K562 (cell line): ENCODE data around the gene OAT. TPM values are rescaled to one million over a fixed set of nuclear protein-coding genes. Genes with fewer than 3 reads are reported as not detected.

Experiments
- BHLHE40 ChIP-seq: IDR thresholded peaks from 2 replicates; pipeline ENCODE4 v1.6.1; 2011; ENCODE audit warnings: low read length, improper control_type of control experiment
- EGR1 ChIP-seq: fragments of 450-650 bp; conservative IDR thresholded peaks from 2 replicates; pipeline ENCODE4 v1.6.1; 2017; ENCODE audit warnings: mild to moderate bottlenecking
- HDAC1 ChIP-seq, 2 experiments: fragments of 450-650 bp; IDR thresholded peaks; 2 replicates each; pipeline ENCODE4 v1.6.1; 2016 to 2017; ENCODE audit warnings: inconsistent platforms in 1 of 2, mild to moderate bottlenecking in 1 of 2, moderate library complexity in 1 of 2
- NFE2 ChIP-seq: IDR thresholded peaks from 2 replicates; pipeline ENCODE4 v1.6.1; 2014; ENCODE audit warnings: antibody characterized with exemption, low read depth
- NR2C2 ChIP-seq, 2 experiments: fragments of 200-800 bp in 1 of 2; sonication (Bioruptor generic) in 1 of 2; sonication (generic) in 1 of 2; formaldehyde crosslinking in 1 of 2; IDR thresholded peaks; 2 replicates each; pipeline versions ENCODE4 v1.6.1 to v1.8.0; 2016 to 2022; ENCODE audit warnings: mild to moderate bottlenecking in 1 of 2, missing compliant biosample characterization in 1 of 2, missing genetic modification characterization in 1 of 2, missing genetic modification reagents in 1 of 2
- NRF1 ChIP-seq, 2 experiments: fragments of 450-650 bp; IDR thresholded peaks in 1 of 2; conservative IDR thresholded peaks in 1 of 2; 2 replicates each; pipeline ENCODE4 v1.6.1; 2014; ENCODE audit warnings: mild to moderate bottlenecking in 2 of 2
- PCBP1 ChIP-seq: fragments of 200-400 bp; formaldehyde crosslinking; IDR thresholded peaks from 2 replicates; pipeline ENCODE4 v1.6.1; 2018; ENCODE audit warnings: mild to moderate bottlenecking, low read depth, low read length; ENCODE audit not compliant: poor library complexity, severe bottlenecking
- TAF15 ChIP-seq: fragments of 200-400 bp; formaldehyde crosslinking; IDR thresholded peaks from 2 replicates; pipeline ENCODE4 v1.6.1; 2017; ENCODE audit warnings: mild to moderate bottlenecking, low read depth, low read length, moderate library complexity
- TOE1 ChIP-seq, 2 experiments: fragments of 450-650 bp in 1 of 2; sonication (generic) in 1 of 2; formaldehyde crosslinking in 1 of 2; IDR thresholded peaks; 2 replicates each; pipeline versions ENCODE4 v1.7.1 to v1.8.0; 2016 to 2022; ENCODE audit warnings: borderline replicate concordance in 2 of 2, mild to moderate bottlenecking in 2 of 2, antibody characterized with exemption in 1 of 2, inconsistent platforms in 1 of 2, low read depth in 1 of 2, missing genetic modification reagents in 1 of 2, moderate library complexity in 1 of 2
- ZC3H4 ChIP-seq: sonication (generic); formaldehyde crosslinking; IDR thresholded peaks from 2 replicates; pipeline ENCODE4 v1.9.0; 2021; ENCODE audit warnings: missing genetic modification reagents, borderline replicate concordance
- ZFP1 ChIP-seq: fragments of 450-650 bp; formaldehyde crosslinking; IDR thresholded peaks from 2 replicates; pipeline ENCODE4 v1.4.0; 2020; ENCODE audit warnings: mild to moderate bottlenecking, mixed read lengths
- ZFX ChIP-seq: sonication (generic); formaldehyde crosslinking; IDR thresholded peaks from 2 replicates; pipeline ENCODE4 v1.8.0; 2022; ENCODE audit warnings: mild to moderate bottlenecking, missing genetic modification reagents, moderate library complexity
- polyA plus RNA-seq, 8 experiments: library from polyadenylated mRNA; depleted of rRNA in 4 of 8; stranded (reverse) in 5 of 8; unstranded in 3 of 8; fragments of >200 nt; fragmentation: Nextera tagmentation in 2 of 8; fragmentation: Illumina TruSeq in 1 of 8; extraction: Ambion mirVana in 2 of 8; extraction: Trizol in 1 of 8; gene quantifications; 2 replicates each; pipeline versions ENCODE4 v1.2.1 to v1.2.3, GENCODE V29; 2011 to 2014; ENCODE audit warnings: inconsistent platforms in 1 of 8, missing spikeins in 1 of 8
- total RNA-seq, 7 experiments: library from RNA; depleted of rRNA in 6 of 7; stranded (reverse); fragments of >200 nt in 6 of 7; fragmentation: Illumina TruSeq in 2 of 7; extraction: Trizol in 2 of 7; gene quantifications; 2 replicates each; pipeline versions ENCODE4 v1.2.1 to v1.2.3, GENCODE V29; 2011 to 2021; ENCODE audit warnings: low replicate concordance in 1 of 7
- TF ChIP-seq, protein P1 (sequence below), 2 experiments: fragments of 150-350 bp in 1 of 2; IDR thresholded peaks; 2 replicates each; pipeline ENCODE4 v1.6.1; 2012 to 2016; ENCODE audit warnings: low read depth in 2 of 2, low read length in 2 of 2, mild to moderate bottlenecking in 1 of 2, moderate library complexity in 1 of 2
- TF ChIP-seq, protein P2 (sequence below): fragments of 450-650 bp; IDR thresholded peaks from 2 replicates; pipeline ENCODE4 v1.6.1; 2016; ENCODE audit warnings: low read depth

OAT gene
- total and polyA plus RNA-seq, 9 of the 15 experiments (the other 6 are each of a cell fraction or from before 2014, with no cell fraction given), result 100 to 312 (median 163) TPM

DNA sequence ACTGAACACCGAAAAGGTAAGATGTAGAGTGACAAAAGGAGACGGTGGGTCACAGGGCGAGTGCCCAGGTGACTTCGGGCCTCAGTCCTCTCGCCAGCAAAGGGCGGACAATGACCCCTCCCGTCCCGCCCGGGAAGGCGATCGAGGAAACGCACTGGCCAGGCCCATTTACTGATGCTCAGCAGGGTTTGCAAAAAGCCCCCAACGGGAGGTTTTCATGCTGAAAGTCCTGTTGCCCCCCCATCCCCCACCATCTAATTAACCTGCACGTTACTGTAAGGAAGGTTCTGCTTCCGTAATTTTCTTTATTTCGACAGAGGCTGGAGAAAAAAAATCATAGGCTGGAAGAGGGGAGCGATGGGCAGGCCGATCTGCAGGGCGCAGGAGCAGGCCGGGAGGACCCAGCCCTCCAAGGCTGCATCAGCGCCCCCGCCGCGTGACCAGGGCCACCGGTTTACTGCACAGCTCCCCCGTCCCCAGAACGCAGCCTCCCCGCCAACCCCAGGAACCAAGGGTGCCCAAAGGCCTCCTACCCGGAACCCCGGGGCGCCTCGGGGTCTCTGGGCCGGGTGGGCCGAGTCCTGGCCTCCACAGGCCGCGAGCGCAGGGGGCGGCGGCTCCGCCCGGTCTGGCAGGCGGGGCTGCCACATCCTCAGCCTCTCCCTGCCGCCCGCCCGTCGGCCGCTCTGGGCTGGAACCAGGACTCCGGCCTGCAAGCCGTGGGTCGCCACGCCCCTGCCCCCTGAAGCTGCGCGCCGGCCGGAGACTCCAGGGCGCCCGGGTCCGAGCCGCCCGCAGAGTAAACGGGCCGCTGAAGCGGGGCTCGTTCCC is 613 bp downstream of the OAT start (continued):
- TF ChIP-seq, protein P1, sequence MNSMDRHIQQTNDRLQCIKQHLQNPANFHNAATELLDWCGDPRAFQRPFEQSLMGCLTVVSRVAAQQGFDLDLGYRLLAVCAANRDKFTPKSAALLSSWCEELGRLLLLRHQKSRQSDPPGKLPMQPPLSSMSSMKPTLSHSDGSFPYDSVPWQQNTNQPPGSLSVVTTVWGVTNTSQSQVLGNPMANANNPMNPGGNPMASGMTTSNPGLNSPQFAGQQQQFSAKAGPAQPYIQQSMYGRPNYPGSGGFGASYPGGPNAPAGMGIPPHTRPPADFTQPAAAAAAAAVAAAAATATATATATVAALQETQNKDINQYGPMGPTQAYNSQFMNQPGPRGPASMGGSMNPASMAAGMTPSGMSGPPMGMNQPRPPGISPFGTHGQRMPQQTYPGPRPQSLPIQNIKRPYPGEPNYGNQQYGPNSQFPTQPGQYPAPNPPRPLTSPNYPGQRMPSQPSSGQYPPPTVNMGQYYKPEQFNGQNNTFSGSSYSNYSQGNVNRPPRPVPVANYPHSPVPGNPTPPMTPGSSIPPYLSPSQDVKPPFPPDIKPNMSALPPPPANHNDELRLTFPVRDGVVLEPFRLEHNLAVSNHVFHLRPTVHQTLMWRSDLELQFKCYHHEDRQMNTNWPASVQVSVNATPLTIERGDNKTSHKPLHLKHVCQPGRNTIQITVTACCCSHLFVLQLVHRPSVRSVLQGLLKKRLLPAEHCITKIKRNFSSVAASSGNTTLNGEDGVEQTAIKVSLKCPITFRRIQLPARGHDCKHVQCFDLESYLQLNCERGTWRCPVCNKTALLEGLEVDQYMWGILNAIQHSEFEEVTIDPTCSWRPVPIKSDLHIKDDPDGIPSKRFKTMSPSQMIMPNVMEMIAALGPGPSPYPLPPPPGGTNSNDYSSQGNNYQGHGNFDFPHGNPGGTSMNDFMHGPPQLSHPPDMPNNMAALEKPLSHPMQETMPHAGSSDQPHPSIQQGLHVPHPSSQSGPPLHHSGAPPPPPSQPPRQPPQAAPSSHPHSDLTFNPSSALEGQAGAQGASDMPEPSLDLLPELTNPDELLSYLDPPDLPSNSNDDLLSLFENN (IDR thresholded peaks at IDR 0.05; ENCODE audit: low read depth in 2 of 2, low read length in 2 of 2), result no peak
- TF ChIP-seq TAF15 (no peak), NRF1 (conservative IDR thresholded peaks at IDR 0.05 in 1 of 2, IDR thresholded peaks at IDR 0.05 in 1 of 2) (peak; percentile 70 to 73), BHLHE40 (peak; percentile 76), PCBP1 (peak; percentile 51), NFE2 (no peak), ZC3H4 (CRISPR knock-in tag) (peak; percentile 81; the same call in 1 of the 2 replicates), NR2C2 (CRISPR knock-in tag; IDR thresholded peaks at IDR 0.05) (no peak), NR2C2 (tag; IDR thresholded peaks at IDR 0.05) (peak; percentile 14; the same call in 1 of the 2 replicates), HDAC1 (IDR thresholded peaks at IDR 0.05) (peak in 1 of 2 experiments; percentile 23; a peak in 1 of 4 replicates), ZFX (CRISPR knock-in tag) (peak; percentile 52; the same call in 1 of the 2 replicates), ZFP1 (CRISPR knock-in tag) (0 out of 2 replicates have a peak, but pooled peaks have one; percentile 9), EGR1 (peak; percentile 13; the same call in 1 of the 2 replicates), TOE1 (IDR thresholded peaks at IDR 0.05; ENCODE audit: borderline replicate concordance) (0 out of 2 replicates have a peak, but pooled peaks have one; percentile 26), TOE1 (CRISPR knock-in tag; IDR thresholded peaks at IDR 0.05; ENCODE audit: borderline replicate concordance, low read depth) (no peak)
- TF ChIP-seq, protein P2, sequence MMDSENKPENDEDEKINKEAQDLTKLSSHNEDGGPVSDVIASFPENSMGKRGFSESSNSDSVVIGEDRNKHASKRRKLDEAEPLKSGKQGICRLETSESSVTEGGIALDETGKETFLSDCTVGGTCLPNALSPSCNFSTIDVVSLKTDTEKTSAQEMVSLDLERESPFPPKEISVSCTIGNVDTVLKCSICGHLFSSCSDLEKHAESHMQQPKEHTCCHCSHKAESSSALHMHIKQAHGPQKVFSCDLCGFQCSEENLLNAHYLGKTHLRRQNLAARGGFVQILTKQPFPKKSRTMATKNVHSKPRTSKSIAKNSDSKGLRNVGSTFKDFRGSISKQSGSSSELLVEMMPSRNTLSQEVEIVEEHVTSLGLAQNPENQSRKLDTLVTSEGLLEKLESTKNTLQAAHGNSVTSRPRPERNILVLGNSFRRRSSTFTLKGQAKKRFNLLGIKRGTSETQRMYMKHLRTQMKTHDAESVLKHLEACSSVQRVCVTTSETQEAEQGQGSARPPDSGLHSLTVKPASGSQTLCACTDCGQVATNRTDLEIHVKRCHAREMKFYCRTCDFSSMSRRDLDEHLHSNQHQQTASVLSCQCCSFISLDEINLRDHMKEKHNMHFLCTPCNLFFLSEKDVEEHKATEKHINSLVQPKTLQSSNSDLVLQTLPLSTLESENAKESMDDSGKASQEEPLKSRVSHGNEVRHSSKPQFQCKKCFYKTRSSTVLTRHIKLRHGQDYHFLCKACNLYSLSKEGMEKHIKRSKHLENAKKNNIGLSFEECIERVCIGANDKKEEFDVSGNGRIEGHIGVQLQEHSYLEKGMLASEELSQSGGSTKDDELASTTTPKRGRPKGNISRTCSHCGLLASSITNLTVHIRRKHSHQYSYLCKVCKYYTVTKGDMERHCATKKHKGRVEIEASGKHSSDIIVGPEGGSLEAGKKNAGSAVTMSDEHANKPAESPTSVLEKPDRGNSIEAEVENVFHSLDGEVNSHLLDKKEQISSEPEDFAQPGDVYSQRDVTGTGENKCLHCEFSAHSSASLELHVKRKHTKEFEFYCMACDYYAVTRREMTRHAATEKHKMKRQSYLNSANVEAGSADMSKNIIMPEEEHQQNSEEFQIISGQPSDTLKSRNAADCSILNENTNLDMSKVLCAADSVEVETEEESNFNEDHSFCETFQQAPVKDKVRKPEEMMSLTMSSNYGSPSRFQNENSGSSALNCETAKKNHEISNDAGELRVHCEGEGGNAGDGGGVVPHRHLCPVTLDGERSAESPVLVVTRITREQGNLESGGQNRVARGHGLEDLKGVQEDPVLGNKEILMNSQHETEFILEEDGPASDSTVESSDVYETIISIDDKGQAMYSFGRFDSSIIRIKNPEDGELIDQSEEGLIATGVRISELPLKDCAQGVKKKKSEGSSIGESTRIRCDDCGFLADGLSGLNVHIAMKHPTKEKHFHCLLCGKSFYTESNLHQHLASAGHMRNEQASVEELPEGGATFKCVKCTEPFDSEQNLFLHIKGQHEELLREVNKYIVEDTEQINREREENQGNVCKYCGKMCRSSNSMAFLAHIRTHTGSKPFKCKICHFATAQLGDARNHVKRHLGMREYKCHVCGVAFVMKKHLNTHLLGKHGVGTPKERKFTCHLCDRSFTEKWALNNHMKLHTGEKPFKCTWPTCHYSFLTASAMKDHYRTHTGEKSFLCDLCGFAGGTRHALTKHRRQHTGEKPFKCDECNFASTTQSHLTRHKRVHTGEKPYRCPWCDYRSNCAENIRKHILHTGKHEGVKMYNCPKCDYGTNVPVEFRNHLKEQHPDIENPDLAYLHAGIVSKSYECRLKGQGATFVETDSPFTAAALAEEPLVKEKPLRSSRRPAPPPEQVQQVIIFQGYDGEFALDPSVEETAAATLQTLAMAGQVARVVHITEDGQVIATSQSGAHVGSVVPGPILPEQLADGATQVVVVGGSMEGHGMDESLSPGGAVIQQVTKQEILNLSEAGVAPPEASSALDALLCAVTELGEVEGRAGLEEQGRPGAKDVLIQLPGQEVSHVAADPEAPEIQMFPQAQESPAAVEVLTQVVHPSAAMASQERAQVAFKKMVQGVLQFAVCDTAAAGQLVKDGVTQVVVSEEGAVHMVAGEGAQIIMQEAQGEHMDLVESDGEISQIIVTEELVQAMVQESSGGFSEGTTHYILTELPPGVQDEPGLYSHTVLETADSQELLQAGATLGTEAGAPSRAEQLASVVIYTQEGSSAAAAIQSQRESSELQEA, result no peak
